Activated CD4-positive, alpha-beta T cell treated with anti-CD3 and anti-CD28 coated beads, Interleukin-2, amount 50 U/mL, for 48 hours (primary cell): ENCODE measurements around the gene TMEM9B.
"Not testable (repeated sequence)": the region's sequence is repeated elsewhere in the genome, so short reads cannot be mapped to it uniquely, and the experiment has no call there.

Source experiments
- DNase-seq, 2 experiments: peaks; one replicate each; pipeline ENCODE4 v3.0.0-alpha.2; 2020

The TMEM9B gene

DNA sequence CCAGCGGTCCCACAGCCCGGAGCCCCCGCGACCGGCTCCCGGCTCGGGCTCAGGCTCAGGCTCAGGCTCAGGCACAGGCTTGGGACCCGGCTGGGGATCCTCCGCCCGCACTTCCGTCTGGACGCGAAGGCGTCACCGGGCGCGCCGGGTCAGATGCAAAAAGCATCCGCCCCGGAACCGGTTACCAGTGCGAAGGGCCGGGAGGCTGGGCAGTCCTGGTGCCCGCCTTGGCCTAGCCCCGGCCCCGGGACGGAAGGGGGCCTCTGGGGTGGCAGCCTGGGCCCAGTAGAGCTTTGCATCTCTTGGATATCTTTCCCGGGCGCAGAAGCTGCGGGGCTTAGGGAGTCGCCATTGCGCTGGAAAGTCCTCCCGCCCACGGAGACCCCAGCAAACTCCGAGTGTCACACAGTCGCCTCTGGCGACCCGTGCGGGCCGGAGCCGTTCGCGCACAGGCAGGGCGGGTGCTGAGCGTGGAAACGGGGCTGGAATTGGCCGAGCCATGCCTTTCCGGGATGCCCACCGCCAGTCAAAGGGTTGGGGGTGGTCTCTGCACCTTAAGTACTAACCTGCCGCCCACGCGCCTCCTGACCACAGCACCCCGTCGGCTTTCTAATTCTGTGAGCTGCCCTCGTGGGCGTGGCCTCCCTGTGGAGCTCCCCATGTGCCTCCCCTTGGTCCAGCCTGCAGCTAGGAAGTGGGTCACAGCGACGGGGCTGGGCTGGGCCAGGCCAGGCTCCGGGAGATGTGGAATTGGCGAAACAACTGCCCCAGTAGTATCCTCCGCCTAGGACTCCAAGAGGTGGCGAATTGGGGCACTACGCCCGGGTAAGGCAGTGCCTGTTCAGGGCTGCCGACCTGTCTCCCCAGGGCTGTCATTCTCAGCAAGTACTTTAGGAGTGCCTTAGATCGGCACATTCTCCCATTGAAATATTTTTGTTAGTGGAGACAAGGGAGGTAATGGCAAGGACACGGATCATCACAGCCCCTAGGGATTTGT, at the start of gene TMEM9B:
Gene TMEM9B, minus strand, starts transcription at position 119 of the 997 bp plus-strand sequence. CDS start 129 bp downstream, outside the sequence.
- peak; percentile 89 for DNase-seq

DNA sequence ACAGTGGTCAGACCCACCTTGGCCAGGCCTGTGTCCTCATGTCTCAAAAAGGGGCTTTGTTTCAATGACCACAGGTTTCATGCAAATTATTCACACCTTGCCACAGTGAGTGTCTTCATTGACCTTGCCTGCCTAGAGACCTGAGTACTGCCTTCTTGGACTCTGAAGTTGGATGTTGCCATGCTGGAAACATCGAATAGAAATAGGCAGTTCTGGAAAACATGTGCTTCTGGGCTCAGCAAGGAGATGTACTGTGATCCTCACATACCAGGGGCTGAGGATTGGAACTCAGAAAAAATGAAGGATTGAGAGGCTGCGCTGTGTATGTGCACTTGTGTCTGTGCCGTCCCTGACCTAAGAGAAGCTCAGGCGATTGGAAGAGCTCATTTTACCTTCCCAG, 49.1 kb upstream of the TMEM9B start:
- no peak for DNase-seq

DNA sequence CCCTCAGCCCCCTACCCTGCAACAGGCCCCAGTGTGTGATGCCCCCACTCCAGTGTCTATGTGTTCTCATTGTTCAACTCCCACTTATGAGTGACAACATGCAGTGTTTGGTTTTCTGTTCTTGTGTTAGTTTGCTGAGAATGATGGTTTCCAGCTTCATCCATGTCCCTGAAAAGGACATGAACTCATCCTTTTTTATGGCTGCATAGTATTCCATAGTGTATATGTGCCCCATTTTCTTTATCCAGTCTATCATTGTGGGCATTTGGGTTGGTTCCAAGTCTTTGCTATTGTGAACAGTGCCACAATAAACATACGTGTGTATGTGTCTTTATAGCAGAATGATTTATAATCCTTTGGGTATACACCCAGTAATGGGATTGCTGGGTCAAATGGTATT, 45.3 kb upstream of the TMEM9B start:
- DNase-seq = not testable (repeated sequence)

DNA sequence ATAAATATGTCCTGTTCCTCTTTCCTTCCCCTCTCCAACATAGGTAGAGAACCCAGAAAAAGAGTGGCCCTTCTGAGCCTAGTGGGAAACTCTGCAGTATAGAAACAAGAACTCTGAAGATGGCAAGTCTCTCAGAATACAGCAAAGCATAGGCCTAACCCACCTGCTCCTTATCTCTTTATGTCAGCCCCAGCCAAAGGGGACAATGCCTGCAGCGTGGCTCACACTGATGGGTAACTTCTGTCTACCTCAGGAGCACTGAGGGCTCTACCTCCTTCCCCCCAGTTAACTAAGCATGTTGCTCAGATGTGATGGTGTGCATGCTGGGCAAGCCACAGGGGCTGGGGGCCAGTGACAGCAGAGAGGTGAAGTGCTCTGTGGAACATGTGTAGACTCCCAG, 44.4 kb upstream of the TMEM9B start:
- no peak for DNase-seq

DNA sequence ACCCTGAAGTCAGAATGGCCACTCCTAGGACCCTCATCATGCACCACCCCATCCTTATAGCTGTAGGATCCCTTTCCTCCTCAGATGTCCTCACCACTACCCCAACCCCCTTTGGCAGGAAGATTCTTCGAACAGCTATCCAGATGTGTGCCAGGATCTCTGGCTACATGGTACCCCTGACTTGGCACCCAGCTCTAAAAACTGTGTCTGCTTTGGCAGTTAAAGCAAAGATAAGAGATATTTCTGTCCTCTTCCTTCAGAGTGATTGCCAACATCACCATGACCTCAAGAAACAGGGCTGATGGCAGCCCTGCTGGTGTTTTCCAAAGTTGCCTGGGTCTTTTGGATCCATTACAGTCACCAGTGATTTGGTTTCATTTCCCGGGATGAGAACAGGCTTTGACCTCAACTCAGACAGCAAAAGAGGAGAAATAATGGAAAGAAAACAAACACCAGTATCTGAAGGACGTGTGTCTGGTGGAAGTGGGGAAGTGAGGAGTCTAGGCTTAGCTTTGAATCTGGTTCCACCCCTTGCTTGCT, 43.8 kb upstream of the TMEM9B start:
- no peak for DNase-seq

DNA sequence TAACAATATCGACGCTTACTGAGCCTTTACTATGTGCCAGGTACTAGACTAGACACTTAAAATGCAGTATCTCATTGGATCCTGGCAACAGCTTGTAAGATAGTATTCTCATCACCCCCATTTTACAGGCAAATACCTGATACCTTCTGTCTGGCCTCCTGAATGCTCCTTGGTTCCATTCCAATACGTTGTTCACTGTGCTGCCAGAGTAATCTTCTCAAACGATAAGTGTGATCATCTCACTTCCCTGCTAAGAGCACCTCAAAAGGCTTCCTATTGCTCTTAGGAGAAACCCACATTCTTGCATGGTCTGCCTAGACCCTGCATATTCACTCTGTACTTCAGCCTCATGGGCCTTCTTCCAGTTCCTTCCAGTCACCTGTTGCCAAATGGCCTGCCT, 40.8 kb upstream of the TMEM9B start:
- no peak for DNase-seq

DNA sequence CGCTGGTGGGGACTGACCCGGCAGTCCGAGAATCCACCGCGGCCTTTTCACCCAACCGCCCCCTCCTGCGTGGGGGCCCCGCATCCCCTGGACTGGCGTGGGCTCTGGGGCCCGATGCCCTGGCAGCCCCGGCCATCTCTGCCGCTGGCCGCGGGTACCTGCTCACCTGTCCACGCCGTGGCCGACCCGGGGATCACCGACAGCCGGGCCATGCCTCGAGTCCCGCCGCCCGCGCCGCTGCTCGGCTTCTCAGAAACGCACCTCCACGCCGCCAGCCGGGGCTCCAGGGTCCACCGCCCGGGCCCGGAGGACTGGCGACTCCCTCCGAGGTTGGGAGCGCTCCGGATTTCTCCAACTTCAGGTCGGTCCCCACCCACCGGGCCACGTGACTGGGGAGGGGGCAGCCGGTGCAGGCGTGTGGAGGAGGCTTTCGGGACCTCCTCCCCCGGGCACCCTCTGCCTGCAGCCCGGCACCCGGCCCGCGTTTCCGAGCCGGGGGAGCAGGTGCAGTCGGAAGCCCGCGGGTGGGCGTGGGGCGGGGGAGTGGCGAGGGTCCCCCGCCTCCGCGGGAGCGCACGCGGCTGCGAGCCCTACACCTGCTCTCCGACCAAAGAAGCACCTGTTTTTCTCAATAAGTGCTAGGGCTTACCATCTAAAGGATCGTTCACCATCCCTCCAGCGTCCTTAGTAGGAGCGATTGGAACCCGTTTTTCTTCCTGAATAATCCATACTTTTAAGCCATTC, 40.1 kb upstream of the TMEM9B start:
- peak; percentile 9 to 13 for DNase-seq

DNA sequence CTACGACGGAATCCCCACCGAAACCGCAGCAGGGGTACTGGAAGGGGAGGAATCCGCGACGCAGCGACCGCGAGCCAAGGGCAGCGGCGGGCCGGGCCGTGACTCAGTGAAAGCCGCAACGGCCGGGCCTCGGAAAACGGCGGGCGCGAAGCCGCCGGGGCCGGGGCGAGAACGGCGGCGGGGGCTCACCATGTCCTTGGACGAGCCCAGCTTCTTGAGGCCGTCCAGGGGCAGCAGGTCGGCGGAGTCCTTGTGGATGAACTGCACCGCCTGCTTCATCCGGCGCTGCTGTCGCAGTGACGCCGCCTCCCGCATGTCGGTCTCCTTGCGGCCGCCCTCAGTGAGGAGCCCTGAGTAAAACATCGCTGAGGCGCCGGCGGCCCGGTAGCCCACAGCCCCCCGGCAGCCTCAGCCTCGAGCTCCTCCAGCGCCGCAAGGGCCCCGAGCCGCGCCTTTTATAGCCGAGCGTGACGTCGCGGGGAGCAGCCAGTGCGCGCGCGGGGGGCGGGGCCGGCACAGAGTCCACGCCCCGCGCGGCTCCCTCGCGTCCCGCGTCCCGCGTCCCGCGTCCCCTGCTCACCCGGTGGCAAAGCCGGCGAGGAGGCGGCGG, 39.4 kb upstream of the TMEM9B start, which contains the start of gene NRIP3:
Gene NRIP3, minus strand, starts transcription at position 429 of the 610 bp plus-strand sequence. Its CDS starts 66 bp downstream, at position 363.
- DNase-seq = peak; percentile 64 to 69

DNA sequence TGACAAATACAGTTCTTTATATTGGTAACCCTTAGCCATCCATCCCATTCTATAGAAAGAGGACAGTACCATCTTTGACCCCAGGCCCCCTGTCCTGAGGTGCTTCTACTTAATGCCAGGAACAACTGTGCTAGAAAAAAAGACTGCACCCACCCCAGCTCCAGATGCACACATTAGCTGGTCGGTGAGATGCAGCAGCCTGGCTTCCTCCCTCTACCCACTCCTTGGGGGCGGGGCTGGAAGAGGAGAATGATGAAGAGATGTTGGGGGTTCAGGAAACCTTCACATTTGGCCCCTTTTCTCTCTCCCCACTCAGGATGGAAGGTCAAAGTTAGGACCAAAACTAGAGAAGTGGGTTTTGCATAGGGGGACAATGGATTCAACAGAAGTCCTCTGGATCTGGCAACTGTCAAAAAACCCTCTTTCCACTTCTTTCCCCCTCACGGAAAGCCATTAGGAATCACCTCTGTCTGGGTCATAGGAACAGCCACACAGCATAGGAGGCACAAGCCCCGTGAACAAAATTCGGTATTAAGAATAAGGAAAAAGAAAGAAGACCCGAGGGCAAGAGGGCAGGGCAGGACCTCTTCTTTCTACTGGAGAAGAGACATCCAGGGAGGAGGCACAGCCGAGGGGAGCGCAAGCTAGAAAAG, 38.8 kb upstream of the TMEM9B start:
- peak; percentile 13 to 34 for DNase-seq

DNA sequence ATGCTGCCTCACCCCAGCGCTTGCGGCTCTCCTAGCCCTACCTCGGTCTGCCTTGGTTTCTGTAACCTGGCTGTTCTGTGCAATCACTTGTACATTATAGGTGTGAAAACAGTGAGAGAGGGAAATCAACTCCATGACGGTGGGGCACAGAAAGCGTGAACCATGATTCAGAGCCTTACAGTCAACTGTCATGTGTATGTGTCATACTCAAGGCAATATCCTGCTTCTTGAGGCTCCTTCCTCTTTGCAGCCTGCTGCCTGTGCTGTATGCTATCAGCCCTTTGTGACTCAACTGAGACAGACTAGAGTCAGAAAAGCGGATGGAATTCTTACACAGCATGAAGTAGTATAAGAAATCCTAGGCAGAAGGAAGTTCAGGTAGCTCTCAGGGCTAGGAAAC, 37.5 kb upstream of the TMEM9B start:
- DNase-seq = peak; percentile 44 to 64

DNA sequence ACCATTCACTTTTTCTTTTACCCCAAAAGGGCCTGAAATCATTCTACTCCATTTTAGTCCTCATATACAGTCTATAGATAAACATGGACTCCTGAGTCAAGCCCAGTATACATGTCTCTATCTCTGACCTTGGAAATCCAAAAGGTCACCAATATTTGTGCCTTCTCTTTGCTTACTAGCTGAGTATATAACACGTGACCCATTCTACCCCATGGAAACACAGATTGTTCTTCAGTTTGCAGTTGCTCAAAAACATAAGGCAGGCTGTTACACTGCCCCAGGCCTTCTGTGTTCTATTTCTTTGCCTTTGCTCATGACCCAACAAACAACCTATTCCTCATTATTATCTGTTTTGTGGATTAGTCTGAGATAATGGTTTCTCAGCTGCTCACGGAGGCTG, 33.8 kb upstream of the TMEM9B start:
- DNase-seq = no peak

DNA sequence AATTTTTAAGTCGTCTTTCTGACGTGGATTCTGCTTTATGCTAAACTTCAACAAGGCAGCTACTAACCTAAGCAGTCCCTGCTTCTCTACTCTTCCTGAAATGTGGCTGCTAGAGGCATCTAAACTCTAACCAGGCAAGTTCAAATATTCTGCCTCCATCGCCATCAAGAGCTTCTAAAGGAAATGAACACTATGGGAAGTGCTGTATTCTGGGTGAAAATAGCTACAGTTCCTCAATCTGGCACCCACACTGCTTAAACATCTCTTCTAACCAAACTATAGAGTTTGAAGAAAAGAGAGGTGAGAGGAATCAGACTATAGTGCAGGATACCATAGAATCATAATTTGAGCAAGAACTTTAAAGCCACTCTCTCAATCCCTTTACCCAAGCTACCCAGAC, 33.2 kb upstream of the TMEM9B start:
- DNase-seq = no peak

DNA sequence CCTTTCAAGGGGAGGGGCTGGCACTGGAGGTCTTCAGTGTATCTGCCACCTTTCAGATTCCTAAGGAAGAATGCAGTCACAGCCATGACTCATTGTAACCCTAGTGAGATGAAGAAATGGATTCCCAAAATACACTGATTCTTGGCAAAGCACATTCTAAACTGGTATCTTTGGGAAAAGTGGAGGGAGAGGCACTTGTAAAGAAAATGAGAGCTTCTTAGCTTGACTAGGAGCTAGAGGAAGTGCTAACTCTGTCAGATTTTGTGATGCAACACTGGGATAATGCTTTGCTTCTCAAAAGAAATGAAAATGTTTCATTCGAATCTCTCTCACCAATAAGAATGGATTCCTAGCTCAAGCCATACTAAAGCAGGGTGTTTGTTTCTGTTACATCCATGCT, 25.2 kb upstream of the TMEM9B start:
- no peak for DNase-seq

DNA sequence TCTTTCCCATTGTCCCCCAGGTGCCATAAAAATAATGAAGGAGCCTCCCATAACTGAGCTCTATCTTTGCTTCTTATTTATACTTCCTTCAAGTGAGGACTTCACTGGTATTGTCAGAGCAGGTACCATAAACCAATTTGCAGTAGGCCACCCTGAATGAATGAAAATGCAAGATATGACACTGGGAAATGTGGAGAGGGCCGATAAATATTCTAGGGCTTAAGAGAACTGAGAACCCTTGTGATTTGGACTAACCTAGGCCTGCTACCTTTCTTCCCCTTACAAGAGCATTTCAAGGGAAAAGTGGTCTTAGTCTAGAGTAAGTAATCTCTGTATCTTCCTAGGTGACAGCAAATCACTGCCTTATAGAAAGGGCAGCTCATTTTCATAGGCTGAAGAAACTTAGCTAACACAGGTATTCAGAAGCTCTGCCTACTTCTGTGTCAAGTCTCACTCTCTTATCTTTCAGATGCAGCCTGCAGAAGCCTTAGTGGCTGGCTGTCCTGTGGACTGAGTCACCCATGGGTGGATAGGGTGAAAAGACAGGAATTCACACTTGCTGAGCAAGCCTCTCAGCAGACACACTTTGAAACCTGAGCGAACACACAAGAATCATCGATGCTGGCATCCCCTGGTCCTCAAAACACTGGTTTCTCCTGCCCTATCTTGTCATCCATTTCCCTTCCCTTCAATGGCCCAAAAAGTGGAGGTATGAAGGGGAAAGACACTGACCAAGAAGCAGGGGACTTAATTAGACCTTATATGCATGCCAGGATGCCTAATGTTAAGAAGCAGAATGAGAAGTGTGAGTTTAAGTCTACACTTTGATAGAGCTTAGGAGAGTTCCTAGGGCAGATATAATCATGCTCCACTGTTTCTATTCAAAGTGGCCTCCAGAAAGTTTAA, 24.3 kb upstream of the TMEM9B start:
- no peak for DNase-seq

DNA sequence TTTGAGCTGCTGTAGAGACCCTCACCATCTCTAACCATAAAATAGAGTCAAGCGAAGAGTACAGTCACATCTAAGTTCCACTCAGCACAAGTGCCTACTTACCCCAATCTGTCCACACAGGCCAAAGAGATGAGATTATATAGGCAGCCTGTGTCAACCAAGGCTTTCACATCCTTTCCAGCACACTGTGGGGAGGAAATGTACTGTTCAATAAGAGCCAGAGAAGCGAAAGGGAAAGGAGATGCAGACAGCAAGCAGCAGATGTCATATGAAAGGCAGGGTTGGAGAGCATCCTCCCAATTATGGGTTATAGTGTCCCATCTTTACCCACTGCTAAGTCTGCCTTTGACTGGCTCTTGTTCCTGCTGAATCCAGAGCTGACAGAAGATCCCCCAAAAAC, 23.2 kb upstream of the TMEM9B start:
- no peak for DNase-seq

DNA sequence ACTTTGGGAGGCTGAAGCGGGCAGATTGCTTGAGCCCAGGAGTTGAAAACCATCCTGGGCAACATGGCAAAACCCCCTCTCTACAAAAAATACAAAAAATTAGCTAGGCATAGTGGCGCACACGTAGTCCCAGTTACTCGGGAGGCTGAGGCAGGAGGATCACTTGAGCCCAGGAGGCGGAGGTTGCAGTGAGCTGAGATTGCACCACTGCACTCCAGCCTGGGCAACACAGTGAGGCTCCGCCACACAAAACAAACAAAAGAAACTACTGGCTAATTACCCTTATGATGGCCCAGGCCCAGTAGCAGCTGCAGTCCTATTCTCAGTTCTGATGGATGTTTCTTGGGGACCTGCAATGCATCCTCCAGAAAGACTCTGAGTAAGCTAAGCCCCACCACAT, 22.5 kb upstream of the TMEM9B start:
- DNase-seq = not testable (repeated sequence)

DNA sequence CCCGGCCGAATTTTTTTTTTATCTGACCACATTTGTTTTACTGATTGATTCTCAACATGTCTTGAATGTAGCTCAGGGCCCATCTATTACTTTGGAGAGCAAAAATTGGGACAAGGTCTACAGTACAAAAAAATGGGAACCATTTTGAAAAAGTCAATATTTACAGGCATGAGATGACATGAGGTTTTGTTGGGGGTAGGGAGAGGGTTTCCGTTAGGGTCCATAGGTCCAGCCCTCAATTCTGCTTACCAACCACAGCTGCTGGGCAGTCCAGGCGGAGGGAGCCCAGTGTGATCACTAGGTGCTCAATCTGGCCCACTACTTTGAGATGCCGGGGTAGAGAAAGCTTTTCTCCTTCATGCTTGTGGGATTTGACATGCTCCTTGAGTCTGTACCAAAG, 21.2 kb upstream of the TMEM9B start:
- no peak for DNase-seq

DNA sequence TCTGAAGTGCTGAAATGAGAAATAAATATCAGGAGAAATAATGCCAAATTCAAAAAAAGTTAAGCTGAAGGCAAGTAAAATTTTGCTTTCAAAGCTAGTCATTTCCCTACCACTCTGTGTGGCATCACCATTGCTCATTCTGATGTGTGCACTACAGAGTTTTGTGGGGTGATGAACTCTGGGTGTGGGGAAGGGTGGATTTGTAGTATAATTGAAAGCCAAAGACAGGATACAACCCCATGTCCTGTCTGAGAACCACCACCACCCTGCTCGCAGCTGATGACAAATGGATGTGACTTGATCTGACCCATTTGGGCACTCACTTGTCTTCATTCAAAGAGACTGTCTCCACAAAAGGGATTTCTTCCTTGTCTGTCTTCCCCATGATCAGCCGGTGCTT, 19.3 kb upstream of the TMEM9B start:
- peak in 1 of 2 experiments; percentile 19 for DNase-seq

DNA sequence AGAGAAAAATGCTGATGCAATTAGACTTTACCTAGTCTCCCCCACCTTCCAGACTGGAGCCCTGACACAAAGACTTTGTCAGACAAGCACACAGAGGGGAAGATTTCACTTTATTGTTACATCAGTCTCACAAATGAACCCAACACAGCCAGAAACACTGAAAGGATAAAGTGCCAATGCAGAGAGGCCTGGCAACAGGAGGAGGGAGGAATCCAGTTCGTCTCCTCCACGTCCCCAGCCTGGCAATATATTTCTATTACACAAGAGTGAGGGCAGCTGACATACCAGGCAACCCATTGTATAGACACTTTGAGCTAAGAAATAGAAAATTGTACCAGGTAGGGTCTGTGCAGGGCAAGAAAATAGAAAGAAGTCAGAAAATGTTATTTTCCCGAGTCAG, 16.2 kb upstream of the TMEM9B start:
- no peak for DNase-seq

DNA sequence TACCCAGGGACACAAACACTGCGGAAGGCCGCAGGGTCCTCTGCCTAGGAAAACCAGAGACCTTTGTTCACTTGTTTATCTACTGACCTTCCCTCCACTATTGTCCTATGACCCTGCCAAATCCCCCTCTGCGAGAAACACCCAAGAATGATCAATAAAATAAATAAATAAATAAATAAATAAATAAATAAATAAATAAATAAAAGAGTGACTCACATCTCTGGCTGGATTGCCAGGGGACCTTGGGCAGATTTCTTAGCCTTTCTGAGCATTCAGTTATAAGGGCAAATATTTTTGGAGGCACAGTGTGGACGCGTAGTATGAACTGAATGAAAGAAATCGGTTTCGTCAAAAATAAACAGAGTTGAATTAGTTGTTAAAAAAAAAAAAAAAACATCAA, 15.1 kb upstream of the TMEM9B start:
- DNase-seq = not testable (repeated sequence)

DNA sequence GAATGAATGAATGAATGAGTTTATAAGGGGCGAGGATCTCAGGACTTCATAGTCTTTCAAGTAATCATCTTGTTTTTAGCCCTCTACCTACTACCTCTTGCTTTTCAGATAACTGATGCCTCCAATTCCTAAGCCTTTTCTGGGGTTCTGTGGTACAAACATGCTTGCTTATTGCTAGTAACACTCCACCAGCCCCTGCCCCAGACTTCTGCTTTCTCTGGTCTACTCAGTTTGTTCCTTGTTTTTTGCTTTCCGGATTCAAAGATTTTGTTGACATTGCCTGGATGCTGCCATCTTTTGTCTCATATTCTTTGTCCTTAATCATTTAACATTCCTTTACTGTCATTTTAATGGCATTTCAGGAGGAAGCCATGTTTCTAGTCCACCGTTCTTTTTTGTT, 8.9 kb upstream of the TMEM9B start:
- no peak for DNase-seq
